NOMO-1 (cell line): ENCODE results near the gene AGPS.

ENCODE experiments used
- DNase-seq, 2 experiments: peaks; one replicate each; lab custom pipeline; 2025; ENCODE audit not compliant: unreplicated experiment in 2 of 2; lab: John Stamatoyannopoulos, UW

AGPS gene

GRCh38 chr2:177582000-177582399 lies 189.4 kb downstream of the AGPS start:
- DNase-seq, result no peak

DNA sequence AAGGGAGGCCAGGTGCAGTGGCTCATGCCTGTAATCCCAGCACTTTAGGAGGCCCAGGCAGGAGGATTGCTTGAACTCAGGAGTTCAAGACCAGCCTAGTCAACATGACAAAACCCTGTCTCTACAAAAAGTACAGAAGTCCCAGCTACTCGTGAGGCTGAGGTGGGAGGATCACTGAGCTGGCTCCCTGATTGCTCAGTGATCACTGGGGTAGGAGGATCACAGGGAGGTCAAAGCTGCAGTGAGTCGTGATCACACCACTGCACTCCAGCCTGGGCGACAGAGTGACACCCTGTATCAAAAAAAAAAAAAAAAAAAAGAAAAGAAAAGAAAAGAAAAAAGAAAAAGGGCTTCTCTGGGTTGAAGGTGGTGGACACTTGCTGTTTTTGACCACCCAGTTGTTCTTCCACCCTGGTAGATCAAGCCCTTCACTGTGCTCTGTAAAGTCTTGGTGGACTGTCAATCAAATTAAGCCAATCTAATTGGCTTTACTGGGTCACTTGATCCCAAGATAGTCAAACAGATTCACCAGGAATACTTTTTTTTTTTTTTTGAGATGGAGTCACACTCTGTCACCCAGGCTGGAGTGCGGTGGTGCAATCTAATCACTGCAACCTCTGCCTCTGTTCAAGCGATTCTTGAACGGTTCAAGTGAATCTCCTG lies 191.6 kb downstream of the AGPS start:
- no peak for DNase-seq

DNA sequence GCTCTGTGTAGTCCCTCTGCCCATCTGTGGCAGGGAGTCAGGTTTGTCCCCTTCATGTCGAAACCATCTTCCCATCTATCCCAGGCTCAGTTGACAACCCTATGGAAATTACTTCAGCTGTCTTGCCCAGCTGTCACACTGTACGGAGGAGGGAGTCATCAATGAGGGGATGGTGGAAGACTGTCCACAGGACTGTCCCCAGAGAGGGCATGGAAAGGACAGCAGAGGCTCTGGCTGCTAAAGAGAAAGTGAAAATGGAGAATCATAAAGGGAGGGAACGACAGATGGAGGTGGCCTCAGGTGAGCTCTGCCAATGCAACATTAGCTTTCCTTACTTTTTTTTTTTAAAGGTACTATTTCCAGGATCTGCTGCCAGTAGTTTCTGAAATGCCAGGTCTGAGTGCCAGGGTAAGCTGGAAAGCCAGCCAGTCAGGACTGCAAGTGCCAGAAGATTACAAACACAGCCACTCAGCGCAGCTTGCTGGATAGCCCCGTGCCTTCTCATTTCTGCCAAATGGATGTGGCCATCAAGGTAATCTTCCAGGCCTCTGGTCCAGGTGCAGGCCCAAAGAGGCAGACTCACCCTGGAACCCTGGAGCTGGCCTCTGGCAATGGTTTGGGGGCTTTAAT lies 192.8 kb downstream of the AGPS start:
- no peak for DNase-seq

DNA sequence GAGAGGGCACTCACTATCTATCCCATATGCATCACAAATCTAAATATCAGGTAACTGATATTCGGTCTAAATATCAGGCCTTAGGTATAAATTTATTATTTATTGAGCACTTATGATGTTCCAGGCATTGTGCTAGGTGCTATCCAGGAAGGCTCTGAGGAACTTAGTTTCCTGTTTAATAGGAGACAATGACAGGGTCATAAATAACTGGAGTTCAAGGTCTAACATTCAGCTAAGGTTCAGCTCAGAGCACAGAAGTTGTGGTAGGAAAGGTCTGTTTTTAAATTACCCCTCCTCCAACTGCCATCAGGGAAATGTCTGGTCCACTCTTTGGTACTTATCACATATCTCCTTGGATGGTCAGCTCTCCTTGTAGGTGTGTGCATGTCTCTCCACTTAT lies 193.6 kb downstream of the AGPS start:
- no peak for DNase-seq

DNA sequence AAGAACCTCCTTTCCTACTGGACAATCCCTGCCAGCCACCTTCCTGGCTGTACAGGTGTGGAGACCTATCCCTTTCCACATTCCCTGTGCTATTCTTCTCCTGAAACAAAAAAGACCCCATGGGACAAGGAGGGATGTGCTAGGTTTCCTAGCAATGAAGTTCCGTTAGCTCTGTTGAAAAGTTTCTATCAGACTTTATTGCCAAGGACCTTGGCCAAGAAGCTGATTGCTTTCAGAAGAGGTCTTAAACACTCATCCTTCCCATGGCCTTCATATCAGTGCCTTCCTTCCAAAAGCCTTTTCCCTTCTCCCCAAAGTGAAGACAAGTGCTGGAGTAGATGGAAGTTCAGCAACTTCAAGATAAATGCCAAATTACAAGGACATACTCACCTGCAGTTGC lies 194.8 kb downstream of the AGPS start:
- no peak for DNase-seq

GRCh38 chr2:177588671-177589070 lies 196.1 kb downstream of the AGPS start:
- DNase-seq, result no peak

- DNase-seq, result no peak
Observed at GRCh38 chr2:177589186-177589585, 196.6 kb downstream of the AGPS start.

DNA sequence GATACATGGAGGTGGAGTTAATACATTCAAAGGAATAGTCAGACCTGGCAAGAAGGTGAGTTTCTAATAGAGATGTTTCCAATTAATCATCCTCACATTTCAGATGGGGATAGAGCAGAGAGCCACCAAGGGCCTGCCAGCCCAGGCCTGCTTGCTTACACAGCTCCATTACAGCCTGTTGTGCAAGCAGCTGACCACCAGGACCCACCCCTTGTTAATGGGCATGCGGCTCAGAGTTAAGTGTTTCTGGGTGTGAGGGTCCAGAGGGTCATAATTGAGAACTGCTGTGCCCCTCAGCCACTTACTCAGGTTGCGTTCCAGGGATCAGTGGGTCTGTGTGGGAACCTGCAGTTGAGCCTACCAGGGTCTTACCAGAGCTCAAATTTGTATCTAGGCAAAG lies 199.8 kb downstream of the AGPS start:
- DNase-seq, result no peak

DNA sequence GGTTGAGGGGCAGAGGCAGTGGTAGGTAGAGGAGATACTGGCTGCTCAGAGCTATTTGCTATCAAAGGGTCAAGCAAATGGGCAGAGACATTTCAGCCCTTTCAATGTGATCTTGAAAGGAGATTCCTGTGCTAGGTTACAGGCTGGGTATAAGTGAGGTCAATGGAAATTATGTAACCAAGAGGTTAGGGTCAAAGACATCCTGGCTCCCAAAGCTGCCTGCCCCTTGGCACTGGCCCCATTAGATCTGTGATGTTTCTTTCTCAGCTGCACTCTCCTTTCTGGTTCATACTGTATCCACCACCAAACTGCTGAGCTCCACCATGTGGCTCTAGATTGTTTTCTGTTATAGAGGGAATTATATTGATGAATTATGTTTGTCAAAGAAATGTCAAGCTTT lies 200.4 kb downstream of the AGPS start:
- DNase-seq, result no peak

DNA sequence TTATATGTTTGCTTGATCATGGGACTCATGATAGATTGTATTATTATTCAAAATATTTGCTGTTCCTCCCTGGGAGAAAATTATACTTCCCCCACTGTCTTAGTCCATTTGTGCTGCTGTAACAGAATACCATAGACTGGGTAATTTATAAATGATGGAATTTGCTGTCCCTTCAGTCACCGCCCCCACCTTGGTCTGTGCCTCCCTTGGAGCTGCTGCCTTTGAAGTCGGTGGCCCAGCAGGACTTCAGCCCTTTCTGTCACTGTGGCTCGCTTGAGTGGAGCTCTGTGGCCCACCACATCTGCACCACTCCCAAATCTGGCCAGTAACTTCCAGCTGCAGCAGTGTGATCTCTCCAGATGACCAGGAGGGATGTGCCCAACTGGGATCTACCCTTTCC lies 200.8 kb downstream of the AGPS start:
- DNase-seq, result no peak
